Astrocyte of the cerebellum (primary cell): Measurements from ENCODE around the gene CKMT2.

Experiments
- DNase-seq: peaks from one replicate; pipeline ENCODE4 v3.0.0-alpha.2; 2011; ENCODE audit warnings: low read depth
- H3K4me3 ChIP-seq: 2 replicates; pipeline ENCODE4 v1.5.1; 2011; ENCODE audit warnings: mild to moderate bottlenecking, low read depth, low read length, moderate library complexity
- in situ Hi-C: cut with HindIII; loops from 2 replicates; pipeline ENCODE4 v1.10.0; 2017; ENCODE audit warnings: low sequenced_read_pairs
- TF ChIP-seq, protein P1 (sequence below): IDR thresholded peaks from 2 replicates; pipeline ENCODE4 v1.5.1; 2012; ENCODE audit warnings: low read length, low read depth, moderate library complexity, mild to moderate bottlenecking; ENCODE audit errors: missing control alignments

The CKMT2 gene

DNA sequence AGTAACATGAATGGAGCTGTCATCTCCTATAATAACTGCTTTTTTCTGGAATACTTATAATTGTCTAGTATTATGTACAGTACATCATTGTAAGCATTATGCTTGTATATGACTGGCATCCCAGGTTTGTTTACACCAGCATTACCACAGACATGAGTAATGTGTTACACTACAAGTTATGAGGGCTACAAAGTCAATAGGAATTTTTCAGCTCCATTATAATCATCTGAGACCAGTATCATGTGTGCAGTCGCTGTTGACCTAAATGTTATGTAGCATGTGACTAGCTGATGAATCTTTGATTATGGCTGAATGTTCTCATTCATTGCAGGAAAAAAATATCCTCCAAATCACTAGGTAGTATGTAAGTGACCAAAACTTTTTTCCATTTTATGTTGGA, 70.4 kb downstream of the CKMT2 start:
- TF ChIP-seq, protein P1, sequence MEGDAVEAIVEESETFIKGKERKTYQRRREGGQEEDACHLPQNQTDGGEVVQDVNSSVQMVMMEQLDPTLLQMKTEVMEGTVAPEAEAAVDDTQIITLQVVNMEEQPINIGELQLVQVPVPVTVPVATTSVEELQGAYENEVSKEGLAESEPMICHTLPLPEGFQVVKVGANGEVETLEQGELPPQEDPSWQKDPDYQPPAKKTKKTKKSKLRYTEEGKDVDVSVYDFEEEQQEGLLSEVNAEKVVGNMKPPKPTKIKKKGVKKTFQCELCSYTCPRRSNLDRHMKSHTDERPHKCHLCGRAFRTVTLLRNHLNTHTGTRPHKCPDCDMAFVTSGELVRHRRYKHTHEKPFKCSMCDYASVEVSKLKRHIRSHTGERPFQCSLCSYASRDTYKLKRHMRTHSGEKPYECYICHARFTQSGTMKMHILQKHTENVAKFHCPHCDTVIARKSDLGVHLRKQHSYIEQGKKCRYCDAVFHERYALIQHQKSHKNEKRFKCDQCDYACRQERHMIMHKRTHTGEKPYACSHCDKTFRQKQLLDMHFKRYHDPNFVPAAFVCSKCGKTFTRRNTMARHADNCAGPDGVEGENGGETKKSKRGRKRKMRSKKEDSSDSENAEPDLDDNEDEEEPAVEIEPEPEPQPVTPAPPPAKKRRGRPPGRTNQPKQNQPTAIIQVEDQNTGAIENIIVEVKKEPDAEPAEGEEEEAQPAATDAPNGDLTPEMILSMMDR: no peak
- in situ Hi-C loops: no loop called here
- peak; percentile 5 for DNase-seq
- no peak overlapping the region for H3K4me3 ChIP-seq

DNA sequence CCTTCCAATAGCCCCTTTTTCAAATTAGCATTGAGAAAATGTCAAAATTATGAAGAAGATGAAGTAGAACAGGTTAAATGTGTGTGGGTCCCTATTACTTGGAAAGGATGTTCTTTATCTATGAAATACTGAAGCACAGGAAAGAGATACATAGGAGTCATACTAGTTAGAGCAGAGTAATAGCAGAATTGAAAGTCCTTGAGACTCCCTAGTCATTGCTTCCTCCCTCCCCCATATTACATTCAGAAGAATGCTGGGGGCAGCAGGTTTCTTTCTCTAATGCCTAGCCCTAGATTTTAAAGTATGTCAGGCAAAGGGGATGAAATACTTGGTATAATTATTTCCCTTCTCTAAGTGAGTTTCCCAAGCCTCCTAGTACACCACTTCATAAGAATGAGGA, 72.7 kb downstream of the CKMT2 start:
- H3K4me3 ChIP-seq: no peak overlapping the region
- in situ Hi-C loops: no loop called here
- TF ChIP-seq, protein P1: no peak
- DNase-seq: no peak

DNA sequence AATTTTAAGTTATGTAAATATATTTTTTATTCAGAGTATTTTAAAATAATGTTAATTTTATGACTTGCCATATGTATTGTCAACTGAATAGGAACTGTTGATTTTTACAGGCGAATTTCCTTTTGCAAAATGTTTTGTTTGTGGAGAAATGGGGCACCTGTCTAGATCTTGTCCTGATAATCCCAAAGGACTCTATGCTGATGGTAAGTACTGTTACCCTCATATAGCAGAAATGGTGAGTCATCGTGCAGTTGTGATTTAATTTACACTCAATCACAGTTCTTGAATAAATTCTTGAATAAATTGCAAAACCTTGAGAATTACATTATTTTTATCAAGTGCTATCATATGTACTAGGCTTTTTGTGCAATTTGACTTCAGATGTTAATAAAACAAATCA, 75.7 kb downstream of the CKMT2 start:
- no peak overlapping the region for H3K4me3 ChIP-seq
- DNase-seq: no peak
- in situ Hi-C loops: no loop called here
- TF ChIP-seq, protein P1: no peak

DNA sequence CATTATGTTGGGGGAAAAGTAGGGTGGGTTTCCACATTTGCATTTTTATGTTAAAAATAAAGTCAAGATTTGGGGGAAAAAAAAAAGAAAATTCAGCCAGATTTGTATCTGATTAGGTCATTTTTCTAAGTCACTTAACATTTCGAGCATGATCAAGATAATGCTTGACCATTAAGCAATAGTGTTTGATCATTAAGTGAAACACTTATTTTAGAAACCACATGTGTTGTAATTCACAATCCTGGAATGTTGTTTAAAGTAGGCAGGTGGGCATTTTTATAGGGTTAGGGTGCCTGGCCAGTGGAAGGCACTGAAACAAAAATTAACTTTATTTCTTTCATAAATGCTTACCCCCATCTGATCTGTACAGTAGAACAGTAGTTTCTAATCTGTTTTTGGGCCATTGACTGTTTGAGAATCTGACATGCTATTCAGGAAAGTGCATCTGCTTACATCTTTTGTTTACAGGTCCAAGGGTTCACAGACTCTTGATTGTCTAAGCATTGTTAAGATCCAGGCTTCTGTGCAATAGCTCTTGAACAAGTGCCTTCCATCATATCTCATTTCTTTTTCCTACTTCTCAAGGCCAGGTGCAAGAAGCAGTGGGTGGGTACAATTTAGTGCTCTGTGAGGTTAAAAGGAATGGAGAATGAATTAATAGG, 77.4 kb downstream of the CKMT2 start:
- TF ChIP-seq, protein P1: no peak
- no peak for DNase-seq
- H3K4me3 ChIP-seq: no peak overlapping the region
- in situ Hi-C loops: no loop called here

DNA sequence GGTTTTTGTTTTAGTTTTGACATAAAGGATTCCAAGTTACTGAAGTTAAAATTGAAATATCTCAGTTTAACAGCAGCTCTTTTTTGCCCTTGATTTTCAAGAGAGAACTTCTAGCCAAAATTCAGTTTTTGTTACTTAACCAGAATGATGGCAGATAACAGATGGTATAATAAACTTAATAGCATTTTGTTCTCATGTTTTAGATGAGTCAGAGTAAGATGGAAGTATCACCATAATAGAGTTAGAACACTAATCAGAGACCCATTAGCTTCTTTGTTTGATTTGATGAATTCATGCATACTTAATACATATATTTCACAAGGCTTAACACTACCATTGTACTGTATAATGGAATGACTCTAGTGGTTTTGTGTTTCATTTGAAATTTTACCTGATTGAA, 80.2 kb downstream of the CKMT2 start:
- no peak for DNase-seq
- no peak overlapping the region for H3K4me3 ChIP-seq
- in situ Hi-C loops: no loop called here
- TF ChIP-seq, protein P1: no peak

DNA sequence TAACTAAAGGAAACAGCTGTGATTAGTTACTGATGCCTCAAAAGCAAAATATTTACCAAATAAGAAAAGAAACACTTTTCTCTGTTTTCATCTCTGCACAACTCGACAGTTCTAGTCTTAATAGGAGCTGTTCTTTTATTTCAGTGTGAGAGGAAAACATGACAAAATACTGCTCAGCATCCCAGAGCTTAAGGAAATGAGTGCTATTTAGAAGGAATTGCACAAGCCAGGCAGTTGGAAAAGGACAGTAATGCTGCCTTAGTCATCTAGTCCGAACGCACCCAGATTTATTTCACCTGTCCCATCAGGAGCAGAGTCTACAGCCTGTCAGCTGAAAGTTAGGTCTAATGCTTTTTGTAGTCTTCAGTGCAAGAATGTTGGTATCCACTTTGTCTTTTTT, 80.6 kb downstream of the CKMT2 start:
- TF ChIP-seq, protein P1: no peak
- no peak overlapping the region for H3K4me3 ChIP-seq
- no peak for DNase-seq
- in situ Hi-C loops: no loop called here
